Ascending aorta (tissue), 2 donors: ENCODE measurements around the gene VEZF1. TPM values are rescaled to one million over a fixed set of nuclear protein-coding genes. Genes with fewer than 3 reads are reported as not detected.

Source experiments
- DNase-seq, 2 donors: peaks; one replicate each; pipeline ENCODE4 v3.0.0-alpha.2; 2019; ENCODE audit warnings: low spot score in 2 of 2
- H3K27ac ChIP-seq, 2 donors: fragments of 200-600 bp; sonication (generic); one replicate each; pipeline ENCODE4 v1.5.1; 2016 to 2017; ENCODE audit warnings: mild to moderate bottlenecking in 1 of 2
- H3K27me3 ChIP-seq: fragments of 200-600 bp; sonication (generic); one replicate; pipeline ENCODE4 v1.5.1; 2017
- H3K36me3 ChIP-seq, 2 donors: fragments of 200-600 bp; sonication (generic); one replicate each; pipeline ENCODE4 v1.5.1; 2016
- H3K4me1 ChIP-seq, 2 donors: fragments of 200-600 bp; sonication (generic); one replicate each; pipeline ENCODE4 v1.5.1; 2016 to 2017; ENCODE audit warnings: mild to moderate bottlenecking in 1 of 2
- H3K4me3 ChIP-seq, 2 donors: fragments of 200-600 bp; sonication (generic); one replicate each; pipeline ENCODE4 v1.5.1; 2016 to 2017; ENCODE audit warnings: mild to moderate bottlenecking in 1 of 2
- H3K9me3 ChIP-seq, 2 donors: fragments of 200-600 bp; sonication (generic); one replicate each; pipeline ENCODE4 v1.5.1; 2016
- intact Hi-C: fragments of 100-400 bp; cut with DNase I; formaldehyde crosslinking; loops from one replicate; pipeline ENCODE4 v1.15.1; 2023
- total RNA-seq: library from RNA; depleted of rRNA; stranded (reverse); fragments of >200 nt; gene quantifications from one replicate; pipeline ENCODE4 v1.1.0, GENCODE V29; 2016
- TF ChIP-seq, protein P1 (sequence below), 3 experiments: fragments of 200-600 bp in 2 of 3; fragments of 450-650 bp in 1 of 3; sonication (generic) in 2 of 3; IDR thresholded peaks; one replicate each; pipeline ENCODE4 v1.5.1; 2016 to 2019; ENCODE audit warnings: antibody characterized with exemption in 3 of 3, mild to moderate bottlenecking in 1 of 3, moderate library complexity in 1 of 3

VEZF1 gene
- total RNA-seq, 1 donor from 2014 or later: 47.4 TPM

- Histone ChIP-seq H3K27me3 (no peaks in the 10 kb centered on the region), H3K9me3 (no peaks in the 10 kb centered on the region), H3K4me3 (peak overlapping the region; percentile 84 to 85), H3K27ac (peak overlapping the region; percentile 96 to 99), H3K36me3 (peaks cover 25 to 39% of the 10 kb centered on the region in 2 donors), H3K4me1 (peaks cover 4 to 36% of the 10 kb centered on the region in 2 donors)
- intact Hi-C loops: loop anchor here (2.0 to 10.0 kb wide), 8 partner anchors 17 to 1044 kb away; partner anchors contain the start of genes COIL, MKS1, MSI2 and VEZF1
- TF ChIP-seq, protein P1, sequence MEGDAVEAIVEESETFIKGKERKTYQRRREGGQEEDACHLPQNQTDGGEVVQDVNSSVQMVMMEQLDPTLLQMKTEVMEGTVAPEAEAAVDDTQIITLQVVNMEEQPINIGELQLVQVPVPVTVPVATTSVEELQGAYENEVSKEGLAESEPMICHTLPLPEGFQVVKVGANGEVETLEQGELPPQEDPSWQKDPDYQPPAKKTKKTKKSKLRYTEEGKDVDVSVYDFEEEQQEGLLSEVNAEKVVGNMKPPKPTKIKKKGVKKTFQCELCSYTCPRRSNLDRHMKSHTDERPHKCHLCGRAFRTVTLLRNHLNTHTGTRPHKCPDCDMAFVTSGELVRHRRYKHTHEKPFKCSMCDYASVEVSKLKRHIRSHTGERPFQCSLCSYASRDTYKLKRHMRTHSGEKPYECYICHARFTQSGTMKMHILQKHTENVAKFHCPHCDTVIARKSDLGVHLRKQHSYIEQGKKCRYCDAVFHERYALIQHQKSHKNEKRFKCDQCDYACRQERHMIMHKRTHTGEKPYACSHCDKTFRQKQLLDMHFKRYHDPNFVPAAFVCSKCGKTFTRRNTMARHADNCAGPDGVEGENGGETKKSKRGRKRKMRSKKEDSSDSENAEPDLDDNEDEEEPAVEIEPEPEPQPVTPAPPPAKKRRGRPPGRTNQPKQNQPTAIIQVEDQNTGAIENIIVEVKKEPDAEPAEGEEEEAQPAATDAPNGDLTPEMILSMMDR (IDR thresholded peaks at IDR 0.05): no peak
- no peak for DNase-seq
These were observed 17.9 kb upstream of the VEZF1 start for GRCh38 chr17:58005728-58006559.

DNA sequence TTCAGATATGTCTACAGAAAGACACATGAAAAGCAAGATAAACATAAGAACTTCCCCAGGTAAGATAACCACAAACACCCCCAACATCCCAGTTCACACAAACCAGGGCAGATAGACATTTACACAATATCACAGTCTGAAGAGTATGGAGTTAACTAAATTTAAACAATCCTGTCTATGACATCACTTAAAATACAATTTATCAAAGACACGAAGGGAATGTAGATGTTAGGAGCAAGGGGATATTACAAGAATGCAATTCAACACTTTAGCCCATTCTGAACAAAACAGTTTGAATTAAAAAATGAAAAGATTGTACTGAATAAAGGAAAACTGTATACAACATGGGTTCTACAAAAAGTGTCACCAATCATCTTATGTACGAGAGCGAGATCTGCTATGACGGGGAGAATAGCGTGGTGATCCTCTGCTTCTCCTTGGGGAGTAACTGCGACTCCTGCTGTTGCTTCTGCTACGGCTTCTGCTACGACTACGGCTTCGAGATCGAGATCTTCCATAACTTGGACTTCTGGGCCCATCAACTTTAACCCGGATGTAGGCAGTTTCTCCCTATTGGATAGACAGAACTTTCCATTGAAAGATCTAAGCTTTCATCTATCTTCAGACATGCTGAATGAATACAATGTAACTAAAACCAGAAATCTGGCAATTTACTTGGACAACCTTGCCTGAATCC, 17.1 kb upstream of the VEZF1 start:
- Histone ChIP-seq H3K4me1 (peaks cover 4 to 36% of the 10 kb centered on the region in 2 donors), H3K27ac (peak overlapping the region; percentile 96 to 99), H3K4me3 (peak overlapping the region; percentile 84 to 85), H3K27me3 (no peaks in the 10 kb centered on the region), H3K9me3 (no peaks in the 10 kb centered on the region), H3K36me3 (peaks cover 25 to 47% of the 10 kb centered on the region in 2 donors)
- TF ChIP-seq, protein P1 (IDR thresholded peaks at IDR 0.05): no peak
- no peak for DNase-seq
- intact Hi-C loops: loop anchor here (5.0 to 10.0 kb wide), 6 partner anchors 107 to 1043 kb away; partner anchors contain the start of genes COIL, MKS1 and MSI2

- TF ChIP-seq, protein P1 (IDR thresholded peaks at IDR 0.05): no peak
- Histone ChIP-seq H3K4me3 (no peak overlapping the region), H3K4me1 (peaks cover 4 to 36% of the 10 kb centered on the region in 2 donors), H3K27me3 (no peaks in the 10 kb centered on the region), H3K9me3 (no peaks in the 10 kb centered on the region), H3K36me3 (peaks cover 25 to 53% of the 10 kb centered on the region in 2 donors), H3K27ac (no peak overlapping the region)
- no peak for DNase-seq
- intact Hi-C loops: loop anchor here (10.0 kb wide), 1 partner anchor 899 kb away; no protein-coding TSS in a partner anchor
These were observed 16.0 kb upstream of the VEZF1 start for GRCh38 chr17:58004060-58004459.

DNA sequence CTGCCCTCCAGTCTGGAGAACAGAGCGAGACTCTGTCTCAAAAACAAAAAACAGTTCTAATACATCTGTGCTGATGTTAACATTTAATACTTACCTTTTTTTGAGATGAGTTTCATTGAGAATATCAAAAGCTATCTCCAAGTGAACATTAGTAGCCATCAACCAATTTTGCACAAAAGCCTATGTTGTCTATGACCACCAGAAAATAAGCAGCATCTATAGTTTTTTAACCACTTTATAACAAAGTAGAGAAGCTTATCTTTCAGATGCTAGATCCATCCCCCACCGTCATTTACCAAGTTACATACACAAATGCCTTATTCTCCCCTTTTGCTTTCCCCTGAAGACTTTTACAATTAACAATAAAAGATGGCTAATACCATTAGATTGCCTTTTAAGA, 14.9 kb upstream of the VEZF1 start:
- intact Hi-C loops: loop anchor here (10.0 kb wide), 1 partner anchor 898 kb away; no protein-coding TSS in a partner anchor
- Histone ChIP-seq H3K4me3 (no peak overlapping the region), H3K27ac (no peak overlapping the region), H3K9me3 (no peaks in the 10 kb centered on the region), H3K4me1 (peaks cover 4 to 32% of the 10 kb centered on the region in 2 donors), H3K27me3 (no peaks in the 10 kb centered on the region), H3K36me3 (peaks cover 25 to 53% of the 10 kb centered on the region in 2 donors)
- no peak for DNase-seq
- TF ChIP-seq, protein P1 (IDR thresholded peaks at IDR 0.05): no peak

- no peak overlapping the region for H3K4me3 ChIP-seq
- no peak for DNase-seq
- TF ChIP-seq, protein P1 (IDR thresholded peaks at IDR 0.05): no peak
- H3K9me3 ChIP-seq: no peaks in the 10 kb centered on the region
- peaks cover 25 to 58% of the 10 kb centered on the region in 2 donors for H3K36me3 ChIP-seq
- no peak overlapping the region for H3K27ac ChIP-seq
- intact Hi-C loops: loop anchor here (10.0 kb wide), 1 partner anchor 898 kb away; no protein-coding TSS in a partner anchor
- H3K4me1 ChIP-seq: peaks cover 4 to 32% of the 10 kb centered on the region in 2 donors
- no peaks in the 10 kb centered on the region for H3K27me3 ChIP-seq
These were observed 14.3 kb upstream of the VEZF1 start for GRCh38 chr17:58002154-58002948.
